ENCODE data around the gene FOXL2.

Gene FOXL2

DNA sequence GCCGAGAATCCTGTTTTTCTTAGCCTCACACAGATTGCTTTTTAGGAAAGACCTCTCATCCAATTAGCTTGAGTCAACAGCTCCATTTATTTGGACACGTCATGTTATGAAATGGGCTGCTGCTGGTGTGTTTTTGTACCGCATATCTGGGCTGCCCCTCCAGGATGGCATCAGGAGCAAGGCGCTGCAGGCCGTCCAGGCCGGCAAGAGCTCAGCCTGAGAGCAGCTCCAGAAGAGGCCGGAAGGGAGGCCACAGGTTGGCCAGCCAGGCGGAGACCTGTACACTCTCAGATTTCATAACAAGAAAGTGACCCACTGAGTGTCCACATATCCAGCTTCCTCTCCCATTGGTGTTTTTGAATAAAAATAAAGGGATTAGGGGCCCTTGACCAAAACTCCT, 28.4 kb upstream of the FOXL2 start:
- TF ChIP-seq CTCF (IDR thresholded peaks at IDR 0.05), result no peak
- no peaks in the 10 kb centered on the region for H3K36me3 Mint-ChIP-seq (ENCODE audit: low read depth)
- H3K27me3 Mint-ChIP-seq (ENCODE audit: low read depth, poor library complexity), result peaks cover 28% of the 10 kb centered on the region
- no peak overlapping the region for H3K27ac Mint-ChIP-seq
- peaks cover 5% of the 10 kb centered on the region for H3K4me1 Mint-ChIP-seq
- no peaks in the 10 kb centered on the region for H3K9me3 Mint-ChIP-seq
- H3K4me3 Mint-ChIP-seq, result no peak overlapping the region
- no peak for DNase-seq

- DNase-seq, result no peak
- Mint-ChIP-seq H3K36me3 (ENCODE audit: low read depth) (no peaks in the 10 kb centered on the region), H3K9me3 (no peaks in the 10 kb centered on the region), H3K27ac (no peak overlapping the region), H3K4me3 (no peak overlapping the region), H3K4me1 (peaks cover 5% of the 10 kb centered on the region), H3K27me3 (ENCODE audit: low read depth, poor library complexity) (peaks cover 29% of the 10 kb centered on the region)
- no peak for TF ChIP-seq CTCF (IDR thresholded peaks at IDR 0.05)
Observed at GRCh38 chr3:138974462-138974861, 27.5 kb upstream of the FOXL2 start.

DNA sequence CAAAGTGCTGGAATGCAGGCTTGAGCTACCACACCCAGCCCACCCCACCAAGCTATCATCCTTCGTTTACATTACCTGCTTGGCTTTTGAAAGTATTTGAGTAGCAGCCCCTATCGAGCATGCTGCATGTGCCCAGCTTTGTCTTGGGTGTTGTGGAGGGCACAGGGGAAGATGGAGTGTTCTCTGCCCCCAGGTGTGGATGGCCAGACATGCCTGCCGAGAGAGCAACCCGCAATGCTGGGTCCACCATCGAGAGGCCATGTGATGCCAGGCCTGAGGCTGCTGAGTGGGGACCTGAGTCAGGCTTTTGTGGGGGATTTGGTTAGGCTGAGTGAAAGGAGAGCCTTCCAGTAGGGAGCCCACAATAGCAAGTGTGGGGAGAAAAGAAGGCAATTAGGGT, 26.0 kb upstream of the FOXL2 start:
- Mint-ChIP-seq H3K36me3 (ENCODE audit: low read depth) (no peaks in the 10 kb centered on the region), H3K27me3 (ENCODE audit: low read depth, poor library complexity) (peaks cover 34% of the 10 kb centered on the region), H3K4me1 (peaks cover 5% of the 10 kb centered on the region), H3K4me3 (no peak overlapping the region), H3K27ac (no peak overlapping the region), H3K9me3 (no peaks in the 10 kb centered on the region)
- no peak for TF ChIP-seq CTCF (IDR thresholded peaks at IDR 0.05)
- no peak for DNase-seq

- no peak for DNase-seq
- Mint-ChIP-seq H3K9me3 (peaks cover 4% of the 10 kb centered on the region), H3K27ac (no peak overlapping the region), H3K27me3 (ENCODE audit: low read depth, poor library complexity) (peaks cover 42% of the 10 kb centered on the region), H3K4me3 (no peak overlapping the region), H3K36me3 (ENCODE audit: low read depth) (no peaks in the 10 kb centered on the region), H3K4me1 (peaks cover 4% of the 10 kb centered on the region)
- no peak for TF ChIP-seq CTCF (IDR thresholded peaks at IDR 0.05)
Observed at GRCh38 chr3:138971766-138972320, 24.9 kb upstream of the FOXL2 start.

- no peak overlapping the region for H3K27ac Mint-ChIP-seq
Observed at GRCh38 chr3:138964923-138965322, 18.0 kb upstream of the FOXL2 start.

More at GRCh38 chr3:138964923-138965322, 18.0 kb upstream of the FOXL2 start:
- Mint-ChIP-seq H3K9me3 (peaks cover 38% of the 10 kb centered on the region), H3K36me3 (ENCODE audit: low read depth) (no peaks in the 10 kb centered on the region), H3K27me3 (ENCODE audit: low read depth, poor library complexity) (peaks cover 55% of the 10 kb centered on the region), H3K4me3 (no peak overlapping the region), H3K4me1 (no peaks in the 10 kb centered on the region)
- TF ChIP-seq CTCF (IDR thresholded peaks at IDR 0.05), result no peak
- no peak for DNase-seq

Data from nephron progenitor cell (in vitro differentiated cells).